A673 (cell line): Measurements from ENCODE around the gene MVB12B. TPM values are rescaled to one million over a fixed set of nuclear protein-coding genes. Genes with fewer than 3 reads are reported as not detected.

Experiments
- BruUV-seq: library from RNA; stranded (reverse); fragments of 400-500 nt; replicated peaks from 2 replicates; lab custom pipeline; 2021; lab: Mats Ljungman, UMichigan
- CTCF ChIA-PET: fragments of 300-600 bp; sonication (Branson Sonifier 250); formaldehyde crosslinking; loops from one replicate; lab custom pipeline; 2022; ENCODE audit warnings: antibody characterized with exemption; lab: Charles Lee
- POLR2A ChIA-PET: fragments of 300-600 bp; sonication (Branson Sonifier 250); formaldehyde crosslinking; loops from one replicate; lab custom pipeline; 2022; ENCODE audit warnings: antibody characterized with exemption; ENCODE audit not compliant: low non-redundant PET; lab: Charles Lee
- DNase-seq: peaks from one replicate; pipeline ENCODE4 v3.0.0-alpha.2; 2015; ENCODE audit warnings: low spot score
- H3K27ac ChIP-seq: fragments of 200-600 bp; sonication (generic); 2 replicates; pipeline ENCODE4 v1.5.1; 2016; ENCODE audit warnings: mixed run types, low read depth, mild to moderate bottlenecking, mixed read lengths, antibody characterized with exemption, low read length; ENCODE audit not compliant: poor library complexity, severe bottlenecking
- H3K27me3 ChIP-seq: fragments of 200-600 bp; sonication (generic); replicated peaks from 2 replicates; pipeline ENCODE4 v1.6.1; 2017; ENCODE audit warnings: mixed run types, low read depth, mild to moderate bottlenecking, mixed read lengths, antibody characterized with exemption, low read length; ENCODE audit not compliant: insufficient read depth, poor library complexity
- H3K36me3 ChIP-seq: fragments of 200-600 bp; sonication (generic); 2 replicates; pipeline ENCODE4 v1.6.1; 2016; ENCODE audit warnings: mixed run types, mild to moderate bottlenecking, mixed read lengths, antibody characterized with exemption, low read length; ENCODE audit not compliant: insufficient read depth, poor library complexity, severe bottlenecking
- H3K4me1 ChIP-seq: fragments of 200-600 bp; sonication (generic); 2 replicates; pipeline ENCODE4 v1.6.1; 2017; ENCODE audit warnings: mixed run types, mild to moderate bottlenecking, mixed read lengths, antibody characterized with exemption, low read length; ENCODE audit not compliant: insufficient read depth, poor library complexity, severe bottlenecking
- H3K4me3 ChIP-seq: fragments of 200-600 bp; sonication (generic); 2 replicates; pipeline ENCODE4 v1.5.1; 2016; ENCODE audit warnings: low read depth, mixed run types, mild to moderate bottlenecking, mixed read lengths, low read length; ENCODE audit not compliant: poor library complexity, severe bottlenecking
- H3K9me3 ChIP-seq: fragments of 200-600 bp; sonication (generic); 2 replicates; pipeline ENCODE4 v1.6.1; 2016; ENCODE audit warnings: mixed run types, low read depth, mild to moderate bottlenecking, mixed read lengths, antibody characterized with exemption, low read length; ENCODE audit not compliant: poor library complexity, severe bottlenecking
- EZH2 ChIP-seq: fragments of 200-600 bp; sonication (generic); IDR thresholded peaks from 2 replicates; pipeline ENCODE4 v1.6.1; 2017; ENCODE audit warnings: borderline replicate concordance, low read depth, mild to moderate bottlenecking, mixed read lengths, antibody characterized with exemption, low read length; ENCODE audit not compliant: poor library complexity, severe bottlenecking
- intact Hi-C: fragments of 100-400 bp; cut with micrococcal nuclease; formaldehyde crosslinking; loops from one replicate; pipeline ENCODE4 v1.10.0; 2022; ENCODE audit not compliant: unreplicated experiment
- total RNA-seq: library from RNA; stranded (reverse); gene quantifications from 2 replicates; pipeline ENCODE4 v1.2.3, GENCODE V29; 2021
- TF ChIP-seq, protein P1 (sequence below): fragments of 300-800, 200-600 bp; sonication (generic); conservative IDR thresholded peaks from 2 replicates; pipeline ENCODE4 v1.5.1; 2017; ENCODE audit warnings: low read depth, mild to moderate bottlenecking, antibody characterized with exemption, low read length, moderate library complexity, mixed read lengths

Gene MVB12B
- total RNA-seq, 1 experiment from 2014 or later: 12.3 TPM

DNA sequence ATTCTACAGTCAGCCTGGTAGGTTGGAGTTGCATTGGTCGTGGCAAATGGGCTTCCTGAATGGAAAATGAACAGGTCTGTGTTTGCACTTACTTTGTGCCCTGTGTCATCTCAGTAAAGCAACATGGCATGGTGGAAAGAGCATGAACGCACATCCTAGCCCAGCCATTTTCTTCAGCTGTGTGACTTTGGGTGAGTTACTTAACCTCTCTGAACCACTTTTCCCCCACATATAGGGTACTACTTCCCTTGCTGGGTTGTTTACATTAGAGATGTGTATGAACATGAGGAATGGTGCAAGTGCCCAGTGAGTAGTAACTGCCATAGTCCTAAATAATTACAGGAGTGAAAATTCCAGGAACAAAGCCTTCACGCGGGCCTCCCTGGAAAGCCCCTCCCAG lies 83.6 kb downstream of the MVB12B start:
- BruUV-seq: no TSS peak
- Histone ChIP-seq H3K4me3 (no peak overlapping the region), H3K4me1 (no peaks in the 10 kb centered on the region), H3K27ac (no peak overlapping the region), H3K36me3 (no peaks in the 10 kb centered on the region), H3K9me3 (no peaks in the 10 kb centered on the region), H3K27me3 (no peaks in the 10 kb centered on the region)
- ChIA-PET CTCF (no interaction called here), POLR2A (no interaction called here)
- intact Hi-C loops: no loop called here
- no peak for DNase-seq
- no peak for TF ChIP-seq EZH2
- TF ChIP-seq, protein P1, sequence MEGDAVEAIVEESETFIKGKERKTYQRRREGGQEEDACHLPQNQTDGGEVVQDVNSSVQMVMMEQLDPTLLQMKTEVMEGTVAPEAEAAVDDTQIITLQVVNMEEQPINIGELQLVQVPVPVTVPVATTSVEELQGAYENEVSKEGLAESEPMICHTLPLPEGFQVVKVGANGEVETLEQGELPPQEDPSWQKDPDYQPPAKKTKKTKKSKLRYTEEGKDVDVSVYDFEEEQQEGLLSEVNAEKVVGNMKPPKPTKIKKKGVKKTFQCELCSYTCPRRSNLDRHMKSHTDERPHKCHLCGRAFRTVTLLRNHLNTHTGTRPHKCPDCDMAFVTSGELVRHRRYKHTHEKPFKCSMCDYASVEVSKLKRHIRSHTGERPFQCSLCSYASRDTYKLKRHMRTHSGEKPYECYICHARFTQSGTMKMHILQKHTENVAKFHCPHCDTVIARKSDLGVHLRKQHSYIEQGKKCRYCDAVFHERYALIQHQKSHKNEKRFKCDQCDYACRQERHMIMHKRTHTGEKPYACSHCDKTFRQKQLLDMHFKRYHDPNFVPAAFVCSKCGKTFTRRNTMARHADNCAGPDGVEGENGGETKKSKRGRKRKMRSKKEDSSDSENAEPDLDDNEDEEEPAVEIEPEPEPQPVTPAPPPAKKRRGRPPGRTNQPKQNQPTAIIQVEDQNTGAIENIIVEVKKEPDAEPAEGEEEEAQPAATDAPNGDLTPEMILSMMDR: no peak

DNA sequence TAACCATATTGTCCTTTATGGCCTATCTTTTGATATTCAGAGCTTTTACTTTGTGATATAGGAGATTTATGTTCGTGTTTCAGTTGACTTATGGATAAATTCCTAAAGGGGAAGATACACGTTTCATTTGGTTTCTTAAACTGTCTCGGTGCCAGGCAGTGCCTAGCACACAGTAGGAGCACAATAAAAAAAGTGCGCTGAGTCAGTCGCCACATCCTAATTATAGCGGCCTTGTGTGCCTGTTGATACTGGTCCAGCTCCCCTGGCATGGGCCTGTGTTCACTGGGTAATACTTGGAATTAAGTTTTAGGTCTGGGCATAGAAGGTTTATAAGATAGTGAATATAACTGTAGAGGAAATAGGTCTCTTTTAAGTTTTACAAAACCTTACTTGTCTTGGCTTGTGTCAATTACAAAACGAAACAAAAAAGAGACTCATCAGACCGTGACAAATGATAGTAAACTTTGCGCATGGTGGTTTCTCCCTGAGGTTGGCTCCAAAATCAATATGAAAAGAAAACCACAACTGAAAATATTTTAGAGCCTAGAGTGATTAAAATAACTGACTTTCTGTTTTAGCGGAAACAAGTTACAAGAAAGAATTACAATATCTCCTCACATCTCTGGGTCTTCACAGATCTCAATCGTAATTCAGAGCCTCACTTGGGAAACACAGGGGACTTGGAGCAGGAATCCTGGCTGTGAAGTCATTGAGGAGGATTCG lies 84.8 kb downstream of the MVB12B start:
- BruUV-seq: no TSS peak
- intact Hi-C loops: no loop called here
- Histone ChIP-seq H3K36me3 (no peaks in the 10 kb centered on the region), H3K4me1 (no peaks in the 10 kb centered on the region), H3K4me3 (no peak overlapping the region), H3K9me3 (no peaks in the 10 kb centered on the region), H3K27ac (no peak overlapping the region), H3K27me3 (no peaks in the 10 kb centered on the region)
- DNase-seq: no peak
- CTCF ChIA-PET: no interaction called here
- no peak for TF ChIP-seq EZH2
- TF ChIP-seq, protein P1: no peak
- POLR2A ChIA-PET: no interaction called here

DNA sequence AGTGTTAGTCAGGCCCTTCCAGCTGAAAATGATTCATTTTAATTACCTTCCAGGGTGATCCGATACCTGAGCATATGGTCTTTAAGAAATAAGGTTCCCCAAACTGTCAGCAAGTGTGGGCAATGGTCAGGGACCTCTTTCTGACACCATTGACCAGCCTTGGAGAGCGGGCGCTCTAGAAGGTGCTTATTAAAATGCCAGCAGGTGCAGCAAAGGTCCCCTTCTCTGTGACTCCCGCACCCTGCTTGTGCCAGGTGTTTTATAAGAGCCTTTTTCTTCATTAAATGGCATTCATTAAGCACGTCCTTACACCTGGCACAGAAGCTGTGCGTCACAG lies 85.3 kb downstream of the MVB12B start:
- intact Hi-C loops: no loop called here
- no TSS peak for BruUV-seq
- TF ChIP-seq EZH2: no peak
- TF ChIP-seq, protein P1: no peak
- Histone ChIP-seq H3K27me3 (no peaks in the 10 kb centered on the region), H3K4me1 (no peaks in the 10 kb centered on the region), H3K27ac (no peak overlapping the region), H3K9me3 (no peaks in the 10 kb centered on the region), H3K36me3 (no peaks in the 10 kb centered on the region), H3K4me3 (no peak overlapping the region)
- POLR2A ChIA-PET: no interaction called here
- CTCF ChIA-PET: no interaction called here
- DNase-seq: no peak
